HepG2 (cell line): Measurements from ENCODE around the gene INPP1. TPM values are rescaled to one million over a fixed set of nuclear protein-coding genes. Genes with fewer than 3 reads are reported as not detected.

Experiments used
- BCL3 ChIP-seq: sonication (generic); formaldehyde crosslinking; IDR thresholded peaks from 2 replicates; pipeline ENCODE4 v1.5.1; 2020; ENCODE audit warnings: mild to moderate bottlenecking, missing genetic modification reagents, moderate library complexity
- CEBPB ChIP-seq: IDR thresholded peaks from 2 replicates; pipeline ENCODE4 v1.6.1; 2011; ENCODE audit warnings: low read depth, low read length, improper control_type of control experiment, borderline replicate concordance
- CERS6 ChIP-seq: sonication (generic); formaldehyde crosslinking; IDR thresholded peaks from 2 replicates; pipeline ENCODE4 v1.5.0; 2020; ENCODE audit warnings: missing genetic modification reagents
- HNRNPUL1 ChIP-seq: fragments of 200-400 bp; formaldehyde crosslinking; IDR thresholded peaks from 2 replicates; pipeline ENCODE4 v1.6.1; 2017; ENCODE audit warnings: low read depth, mild to moderate bottlenecking, low read length, moderate library complexity
- MIER3 ChIP-seq: IDR thresholded peaks from 2 replicates; pipeline ENCODE4 v1.6.1; 2016; ENCODE audit warnings: missing compliant biosample characterization, borderline replicate concordance
- POLR2AphosphoS5 ChIP-seq: IDR thresholded peaks from 2 replicates; pipeline ENCODE4 v1.6.1; 2012; ENCODE audit warnings: low read depth, low read length
- RFX1 ChIP-seq: fragments of 450-650 bp; IDR thresholded peaks from 2 replicates; pipeline ENCODE4 v1.6.1; 2017
- ZFP90 ChIP-seq: sonication (generic); formaldehyde crosslinking; IDR thresholded peaks from 2 replicates; pipeline ENCODE4 v1.8.0; 2022; ENCODE audit warnings: missing genetic modification reagents, mild to moderate bottlenecking, inconsistent platforms, borderline replicate concordance
- polyA plus RNA-seq, 8 experiments: library from polyadenylated mRNA; depleted of rRNA in 3 of 8; stranded (reverse) in 7 of 8; unstranded in 1 of 8; fragments of >200 nt; fragmentation: Illumina TruSeq in 4 of 8; extraction: Trizol in 4 of 8; gene quantifications; 2 replicates each; pipeline versions ENCODE4 v1.2.1 to v1.2.3, GENCODE V29; 2011 to 2016; ENCODE audit warnings: low read depth in 4 of 8, missing spikeins in 1 of 8, mixed read lengths in 1 of 8; ENCODE audit not compliant: insufficient read depth in 1 of 8
- total RNA-seq, 5 experiments: library from RNA; depleted of rRNA; stranded (reverse); fragments of >200 nt; fragmentation: Illumina TruSeq; extraction: Trizol; gene quantifications; 2 replicates each; pipeline ENCODE4 v1.2.3, GENCODE V29; 2016; ENCODE audit warnings: low read depth in 1 of 5
- TF ChIP-seq, protein P1 (sequence below), 2 experiments: sonication (generic) in 1 of 2; formaldehyde crosslinking in 1 of 2; IDR thresholded peaks; 2 replicates each; pipeline versions ENCODE4 v1.4.0 to v1.6.1; 2016 to 2020; ENCODE audit warnings: borderline replicate concordance in 1 of 2, low read depth in 1 of 2, mild to moderate bottlenecking in 1 of 2, missing genetic modification reagents in 1 of 2

The INPP1 gene
- total and polyA plus RNA-seq, 2 of the 13 experiments (the other 11 are each of a cell fraction or from before 2014, with no cell fraction given): 10.0 to 13.3 TPM

DNA sequence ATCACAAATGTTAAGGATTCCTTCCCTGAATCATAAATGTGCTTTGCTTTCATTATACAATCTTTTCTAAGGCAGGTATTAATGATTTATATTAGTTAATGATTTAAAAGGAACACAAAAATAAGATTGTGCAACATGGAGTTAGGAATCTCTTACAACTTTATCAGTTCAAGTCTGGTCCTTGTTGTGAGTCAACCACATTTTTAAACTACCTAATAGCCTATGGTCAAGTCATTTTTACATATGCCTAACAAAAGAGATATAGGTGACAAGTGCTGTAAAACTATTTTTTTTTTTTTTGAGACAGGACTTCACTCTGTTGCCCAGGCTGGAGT is 8.2 kb upstream of the INPP1 start (continued):
- TF ChIP-seq CERS6 (CRISPR knock-in tag) (no peak), HNRNPUL1 (peak; percentile 47; the same call in 1 of the 2 replicates), CEBPB (peak; percentile 91), RFX1 (no peak), POLR2AphosphoS5 (no peak), MIER3 (no peak), ZFP90 (CRISPR knock-in tag) (no peak), BCL3 (CRISPR knock-in tag) (no peak)
- TF ChIP-seq, protein P1, sequence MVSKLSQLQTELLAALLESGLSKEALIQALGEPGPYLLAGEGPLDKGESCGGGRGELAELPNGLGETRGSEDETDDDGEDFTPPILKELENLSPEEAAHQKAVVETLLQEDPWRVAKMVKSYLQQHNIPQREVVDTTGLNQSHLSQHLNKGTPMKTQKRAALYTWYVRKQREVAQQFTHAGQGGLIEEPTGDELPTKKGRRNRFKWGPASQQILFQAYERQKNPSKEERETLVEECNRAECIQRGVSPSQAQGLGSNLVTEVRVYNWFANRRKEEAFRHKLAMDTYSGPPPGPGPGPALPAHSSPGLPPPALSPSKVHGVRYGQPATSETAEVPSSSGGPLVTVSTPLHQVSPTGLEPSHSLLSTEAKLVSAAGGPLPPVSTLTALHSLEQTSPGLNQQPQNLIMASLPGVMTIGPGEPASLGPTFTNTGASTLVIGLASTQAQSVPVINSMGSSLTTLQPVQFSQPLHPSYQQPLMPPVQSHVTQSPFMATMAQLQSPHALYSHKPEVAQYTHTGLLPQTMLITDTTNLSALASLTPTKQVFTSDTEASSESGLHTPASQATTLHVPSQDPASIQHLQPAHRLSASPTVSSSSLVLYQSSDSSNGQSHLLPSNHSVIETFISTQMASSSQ (IDR thresholded peaks at IDR 0.05; ENCODE audit: low read depth): peak; percentile 72; the same call in 1 of the 2 replicates
- TF ChIP-seq, protein P1 (CRISPR knock-in tag; IDR thresholded peaks at IDR 0.05; ENCODE audit: borderline replicate concordance): no peak
